Stimulated activated CD8-positive, alpha-beta memory T cell treated with anti-CD3 and anti-CD28 coated beads, Interleukin-15, amount 100 ng/mL, for 24 hours (primary cell): ENCODE results near the gene AKR1B1.
"Not testable (repeated sequence)": the region's sequence is repeated elsewhere in the genome, so short reads cannot be mapped to it uniquely, and the experiment has no call there.

Source experiments
- DNase-seq: peaks from one replicate; pipeline ENCODE4 v3.0.0-alpha.2; 2020; ENCODE audit warnings: low read depth

AKR1B1 gene

DNA sequence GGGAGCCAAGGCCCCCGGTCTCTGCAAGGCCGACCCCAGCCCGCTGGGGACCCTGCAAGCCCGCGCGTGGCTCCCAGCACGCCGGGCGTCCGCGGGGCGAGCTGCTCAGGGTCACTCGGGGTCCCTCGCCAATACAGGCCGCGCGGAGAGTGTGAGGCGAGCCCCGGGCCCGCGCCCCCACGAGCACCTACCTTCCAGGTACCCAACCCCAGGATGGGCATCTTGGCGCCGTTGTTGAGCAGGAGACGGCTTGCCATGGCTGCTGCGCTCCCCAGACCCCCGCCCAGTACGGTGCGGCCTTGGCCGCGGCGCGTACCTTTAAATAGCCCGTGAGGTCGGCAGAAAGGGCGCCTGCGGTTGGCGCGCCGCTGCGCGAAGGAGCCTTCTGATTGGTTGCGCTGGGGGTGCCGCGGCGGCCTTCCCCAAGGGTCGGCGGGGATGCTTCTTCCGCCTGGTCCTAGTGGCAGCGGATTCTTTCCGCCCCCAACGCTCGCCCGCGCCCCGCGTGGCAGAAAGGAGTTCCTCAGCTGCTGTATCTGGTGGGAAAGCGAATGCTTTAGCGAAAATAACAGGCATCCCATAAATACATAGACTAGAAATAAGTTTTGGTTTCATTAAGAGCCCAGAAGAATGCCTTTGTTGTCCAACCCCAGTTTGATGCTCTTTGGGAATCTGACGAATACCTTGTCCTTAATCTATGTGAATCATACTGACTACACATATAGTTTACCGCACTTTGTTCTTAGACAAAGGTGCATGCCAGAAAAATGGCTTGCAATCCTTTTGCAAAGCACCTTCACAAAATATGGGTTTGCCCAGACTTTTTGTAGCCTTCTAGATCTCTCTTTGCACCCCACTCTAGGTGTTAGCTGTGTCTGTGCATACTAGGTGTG, at the start of gene AKR1B1:
AKR1B1 (minus strand) TSS at position 295 of the 893 bp plus-strand sequence; CDS start at position 257, 38 bp downstream.
- peak; percentile 75 for DNase-seq

DNA sequence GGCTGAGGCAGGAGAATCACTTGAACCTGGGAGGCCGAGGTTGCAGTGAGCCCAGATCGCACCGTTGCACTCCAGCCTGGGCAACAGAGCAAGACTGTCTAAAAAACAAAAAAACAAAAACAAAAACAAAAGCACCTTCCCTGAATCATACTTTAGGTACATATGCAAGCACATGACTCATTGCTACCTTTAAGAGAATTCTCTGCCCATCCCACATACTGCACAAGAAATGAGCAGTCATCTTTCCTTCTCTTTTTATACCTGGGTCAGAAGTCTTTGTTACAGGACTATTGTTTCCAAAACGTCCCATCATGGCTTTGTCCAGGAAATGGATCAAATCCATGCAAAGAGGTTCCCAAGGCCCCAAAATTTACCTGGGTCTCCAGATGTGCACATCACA, 47.0 kb upstream of the AKR1B1 start:
- no peak for DNase-seq

DNA sequence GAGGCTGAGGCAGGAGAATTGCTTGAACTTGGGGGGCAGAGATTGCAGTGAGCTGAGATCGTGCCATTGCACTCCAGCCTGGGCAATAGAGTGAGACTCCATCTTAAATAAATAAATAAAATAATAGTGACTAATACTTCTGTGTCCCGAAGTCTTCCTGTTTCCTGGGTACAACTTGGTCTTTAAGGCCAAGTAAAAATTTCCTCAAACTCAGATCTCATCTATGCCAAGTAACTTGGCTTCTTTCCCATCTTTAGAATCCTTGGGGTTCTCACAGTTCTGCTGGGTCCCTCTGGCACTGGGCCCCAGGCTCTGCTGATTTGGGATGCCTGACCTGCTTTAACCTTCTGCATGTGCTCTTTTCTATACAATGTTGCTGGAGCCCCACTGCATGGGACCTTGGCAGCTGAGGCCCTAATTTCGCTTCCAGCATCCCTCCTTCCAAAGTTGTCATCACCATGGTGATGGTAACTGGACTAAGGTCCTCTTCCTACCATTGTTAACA, 45.8 kb upstream of the AKR1B1 start:
- no peak for DNase-seq

DNA sequence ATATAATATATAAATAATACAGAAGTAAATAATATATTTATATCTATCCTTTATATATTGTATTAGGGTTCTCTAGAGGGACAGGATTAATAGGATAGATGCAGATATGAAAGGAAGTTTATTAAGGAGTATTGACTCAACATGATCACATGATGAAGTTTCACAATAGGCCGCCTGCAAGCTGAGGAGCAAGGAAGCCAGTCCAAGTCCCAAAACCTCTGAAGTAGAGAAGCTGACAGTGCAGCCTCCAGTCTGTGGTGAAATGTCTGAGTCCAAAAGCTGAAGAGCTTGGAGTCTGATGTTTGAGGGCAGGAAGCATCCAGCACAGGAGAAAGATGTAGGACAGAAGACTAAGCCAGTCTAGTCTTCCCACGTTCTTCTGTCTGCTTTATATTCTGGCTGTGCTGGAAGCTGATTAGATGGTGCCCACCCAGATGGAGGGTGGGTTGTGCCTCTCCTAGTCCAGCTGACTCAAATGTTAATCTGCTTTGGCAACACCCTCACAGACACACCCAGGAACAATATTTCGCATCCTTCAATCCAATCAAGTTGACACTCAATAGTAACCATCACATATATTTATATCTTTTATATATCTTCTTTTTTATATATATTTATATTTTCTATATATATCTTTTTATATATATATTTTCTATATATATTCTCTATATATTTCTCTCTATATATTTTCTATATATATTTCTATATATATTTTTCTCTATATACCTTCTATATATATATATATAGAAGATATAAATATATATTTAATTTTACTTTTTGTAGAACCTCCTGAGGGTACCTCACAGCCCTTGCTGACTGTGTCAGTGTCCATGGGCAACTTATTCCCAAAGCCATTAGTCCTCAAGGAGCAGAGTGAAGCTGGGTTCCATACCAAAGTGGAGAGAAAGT, 43.8 kb upstream of the AKR1B1 start:
- no peak for DNase-seq

- no peak for DNase-seq
These were observed 42.1 kb upstream of the AKR1B1 start for GRCh38 chr7:134500982-134501381.

DNA sequence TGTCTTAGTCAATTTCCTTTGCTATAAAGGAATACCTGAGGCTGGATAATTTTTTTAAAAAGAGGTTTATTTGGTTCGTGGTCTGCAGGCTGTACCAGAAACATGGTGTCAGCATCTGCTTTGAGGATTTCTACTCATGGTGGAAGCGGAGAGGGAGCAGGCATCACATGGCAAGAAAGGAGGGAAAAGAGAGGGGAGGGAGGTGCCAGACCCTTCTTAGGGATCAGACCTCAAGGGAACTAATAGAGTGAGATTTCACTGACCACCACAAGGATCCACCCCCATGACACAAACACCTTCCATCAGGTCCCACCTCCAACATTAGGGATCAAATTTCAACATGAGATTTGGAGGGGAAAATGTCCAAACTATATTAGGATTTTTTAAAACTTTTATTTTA, 41.5 kb upstream of the AKR1B1 start:
- no peak for DNase-seq

DNA sequence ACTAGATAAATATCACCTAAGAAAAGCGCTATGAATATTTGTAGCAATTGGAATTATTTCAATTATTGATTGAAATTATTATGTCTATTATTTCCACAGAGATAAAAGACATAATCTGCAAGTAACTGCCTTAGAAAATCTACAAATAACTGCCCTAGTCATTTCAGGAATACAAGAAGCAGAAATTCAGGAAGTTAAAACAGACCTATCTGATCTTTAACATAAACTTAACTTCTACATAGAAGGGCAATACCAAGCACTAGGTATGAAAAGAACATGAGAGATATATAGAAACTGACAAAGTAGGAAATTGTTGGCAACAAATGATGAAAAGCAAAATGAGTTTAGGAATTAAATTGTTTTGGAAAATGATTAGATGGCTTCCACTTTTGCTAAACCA, 36.6 kb upstream of the AKR1B1 start:
- DNase-seq = no peak

DNA sequence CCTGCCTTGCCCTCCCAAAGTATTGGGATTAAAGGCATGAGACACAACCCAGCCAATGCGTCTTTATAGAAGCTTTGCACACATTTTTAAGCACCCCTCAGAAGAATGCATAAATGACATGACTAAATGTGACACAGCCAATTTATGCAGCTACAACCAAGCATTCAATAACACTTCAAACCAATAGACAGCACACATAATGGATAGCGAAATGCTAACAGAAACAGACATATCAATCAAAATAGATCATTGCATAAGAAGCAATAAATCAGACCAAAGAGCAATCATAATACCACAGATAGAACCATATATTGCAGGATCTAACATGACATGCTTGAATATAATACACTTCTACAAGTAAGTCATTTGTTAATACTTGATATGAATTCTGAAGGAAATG, 34.2 kb upstream of the AKR1B1 start:
- no peak for DNase-seq

DNA sequence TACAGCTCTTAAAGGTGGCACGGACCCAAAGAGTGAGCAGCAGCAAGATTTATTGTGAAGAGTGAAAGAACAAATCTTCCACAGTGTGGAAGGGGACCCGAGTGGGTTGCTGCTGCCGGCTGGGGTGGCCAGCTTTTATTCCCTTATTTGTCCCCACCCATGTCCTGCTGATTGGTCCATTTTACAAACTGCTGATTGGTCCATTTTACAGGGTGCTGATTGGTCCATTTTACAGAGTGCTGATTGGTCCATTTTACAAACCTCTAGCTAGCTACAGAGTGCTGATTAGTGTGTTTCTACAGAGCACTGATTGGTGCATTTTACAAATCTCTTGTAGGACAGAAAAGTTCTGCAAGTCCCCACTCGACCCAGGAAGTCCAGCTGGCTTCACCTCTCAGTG, 28.8 kb upstream of the AKR1B1 start:
- not testable (repeated sequence) for DNase-seq

GRCh38 chr7:134485203-134485602, 26.3 kb upstream of the AKR1B1 start:
- no peak for DNase-seq

DNA sequence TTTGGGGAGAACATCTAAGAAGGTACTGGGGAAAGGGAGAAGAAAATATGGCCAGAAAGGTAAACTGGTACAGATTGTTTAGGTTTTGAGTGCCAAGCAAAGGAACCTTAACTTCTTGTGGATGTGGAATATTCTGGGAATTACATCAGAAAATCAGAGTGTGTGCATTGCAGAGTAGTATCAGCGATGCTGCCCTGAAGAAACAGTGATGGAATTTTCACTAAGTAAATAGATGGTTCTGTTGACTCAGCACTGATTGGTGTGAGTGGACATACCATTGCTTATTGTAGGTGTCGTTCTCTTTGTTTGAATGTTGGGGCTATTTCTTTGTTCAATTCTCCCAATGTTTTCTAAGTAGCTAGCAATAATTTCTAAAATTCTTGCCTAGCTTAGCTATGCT, 24.4 kb upstream of the AKR1B1 start:
- DNase-seq = no peak

GRCh38 chr7:134482858-134483257, 24.0 kb upstream of the AKR1B1 start:
- no peak for DNase-seq

DNA sequence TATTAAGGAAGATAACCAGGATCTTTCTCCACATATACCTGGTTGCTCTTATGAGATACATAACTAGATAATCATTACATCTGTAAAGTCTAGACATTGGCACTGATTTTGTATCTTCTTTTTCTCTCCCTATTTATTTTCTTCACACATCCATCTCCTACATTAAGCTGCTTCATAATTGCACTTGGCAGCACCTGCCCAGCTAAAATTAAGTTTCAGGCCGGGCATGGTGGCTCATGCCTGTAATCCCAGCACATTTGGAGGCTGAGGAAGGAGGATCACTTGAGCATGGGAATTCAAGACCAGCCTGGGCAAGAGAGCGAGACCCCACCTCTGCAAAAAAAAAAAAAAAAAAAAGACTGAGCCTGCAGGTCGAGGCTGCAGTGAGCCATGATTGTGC, 22.3 kb upstream of the AKR1B1 start:
- DNase-seq = no peak

DNA sequence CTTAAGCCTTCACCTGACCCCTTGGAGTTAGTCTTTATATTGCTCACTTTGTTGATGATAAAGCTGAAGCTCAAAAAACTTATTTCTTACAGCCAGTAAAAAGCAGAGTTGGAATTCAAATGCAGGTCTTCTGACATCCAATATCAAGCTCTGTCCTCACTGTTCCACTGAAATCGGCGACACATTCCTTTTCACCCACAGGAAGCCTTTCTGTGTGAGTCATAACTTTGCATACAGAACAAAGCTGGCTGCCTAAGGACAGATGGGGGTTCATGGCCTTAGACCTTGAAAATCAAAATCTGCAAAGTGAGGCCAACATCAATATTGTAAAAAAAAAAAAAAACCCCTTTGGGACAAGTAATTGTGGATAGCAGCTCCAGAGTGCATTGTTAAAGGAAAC, 21.8 kb upstream of the AKR1B1 start:
- no peak for DNase-seq

GRCh38 chr7:134480202-134480601, 21.3 kb upstream of the AKR1B1 start:
- DNase-seq = no peak

- DNase-seq = no peak
These were observed 19.8 kb upstream of the AKR1B1 start for GRCh38 chr7:134478707-134479106.

DNA sequence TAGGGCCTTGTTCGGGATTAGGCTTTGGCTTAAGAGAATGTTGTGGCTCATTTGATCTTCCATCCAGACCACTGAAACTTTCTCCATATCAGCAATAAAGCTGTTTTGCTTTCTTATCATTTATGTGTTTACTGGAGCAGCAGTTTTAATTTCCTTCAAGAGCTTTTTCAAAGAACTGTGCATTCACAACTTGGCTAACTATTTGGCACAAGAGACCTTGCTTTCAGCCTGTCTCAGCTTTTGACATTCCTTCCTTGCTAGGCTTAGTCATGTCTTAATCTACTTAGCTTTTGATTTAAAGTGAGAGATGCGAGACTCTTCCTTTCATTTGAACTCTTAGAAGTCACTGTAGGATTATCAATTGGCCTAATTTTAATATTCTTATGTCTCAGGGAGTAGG, 19.1 kb upstream of the AKR1B1 start:
- DNase-seq = no peak

DNA sequence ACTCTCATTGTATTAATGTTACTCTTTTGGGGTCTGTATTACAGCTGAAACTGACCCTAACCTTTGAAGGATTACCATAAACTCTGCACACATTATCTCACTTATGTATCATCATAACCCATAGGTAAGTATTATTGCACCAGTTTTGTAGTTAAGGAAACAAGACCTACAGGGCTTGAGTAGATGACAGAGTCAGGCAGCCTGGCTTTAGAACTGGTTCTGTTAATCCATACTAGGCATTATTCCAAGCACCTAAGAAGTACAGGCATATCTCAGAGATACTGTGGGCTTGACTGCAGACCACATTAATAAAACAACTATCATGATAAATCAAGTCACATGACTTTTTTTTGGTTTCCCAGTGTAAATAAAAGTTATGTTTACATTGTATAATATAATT, 17.1 kb upstream of the AKR1B1 start:
- no peak for DNase-seq

DNA sequence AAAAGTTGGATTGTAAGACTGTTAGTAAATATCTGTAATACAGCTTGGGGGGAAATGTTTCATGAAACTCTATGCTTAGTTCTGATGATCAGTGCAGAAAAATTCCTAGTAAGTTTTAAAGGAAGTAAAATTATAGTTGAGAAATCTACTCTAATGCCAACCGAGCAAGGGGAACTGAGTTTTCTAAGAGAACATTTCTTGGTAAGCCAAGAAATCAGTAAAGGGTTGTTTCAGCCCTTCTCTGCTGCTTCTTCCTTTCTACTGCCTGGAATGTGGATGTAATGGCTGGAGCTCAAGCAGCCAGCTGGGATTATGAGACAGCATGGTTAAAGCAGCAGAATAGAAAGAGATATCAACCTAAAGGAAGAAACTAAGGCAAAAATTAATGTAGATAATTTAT, 15.9 kb upstream of the AKR1B1 start:
- DNase-seq = no peak

DNA sequence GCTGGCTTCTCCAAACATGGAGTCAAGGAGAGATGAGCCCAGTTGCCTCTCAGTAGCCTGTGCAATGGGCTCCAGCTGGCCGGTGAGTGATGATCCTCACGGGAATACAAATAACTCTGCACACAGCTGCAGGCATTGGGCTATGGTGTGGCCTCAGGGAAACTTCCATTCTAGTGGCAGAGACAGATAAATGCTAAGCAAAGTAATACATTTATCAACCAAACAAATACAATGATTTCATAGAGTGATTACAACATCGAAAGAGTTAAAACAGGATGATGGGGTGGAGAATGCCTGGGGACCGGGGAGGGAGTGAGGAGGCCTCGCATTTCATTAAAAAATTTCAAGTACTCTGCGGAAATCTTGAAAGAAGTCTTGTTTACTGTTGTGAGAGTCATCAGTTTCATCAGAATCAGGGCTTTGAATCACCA, 15.0 kb upstream of the AKR1B1 start:
- no peak for DNase-seq

GRCh38 chr7:134472572-134473244, 13.8 kb upstream of the AKR1B1 start:
- no peak for DNase-seq

GRCh38 chr7:134470864-134471263, 12.0 kb upstream of the AKR1B1 start:
- DNase-seq = no peak
